ENCODE data around the gene ZNF469. TPM values are rescaled to one million over a fixed set of nuclear protein-coding genes. Genes with fewer than 3 reads are reported as not detected.

ZNF469 gene
- total RNA-seq, 1 experiment from 2014 or later: 0.28 TPM

DNA sequence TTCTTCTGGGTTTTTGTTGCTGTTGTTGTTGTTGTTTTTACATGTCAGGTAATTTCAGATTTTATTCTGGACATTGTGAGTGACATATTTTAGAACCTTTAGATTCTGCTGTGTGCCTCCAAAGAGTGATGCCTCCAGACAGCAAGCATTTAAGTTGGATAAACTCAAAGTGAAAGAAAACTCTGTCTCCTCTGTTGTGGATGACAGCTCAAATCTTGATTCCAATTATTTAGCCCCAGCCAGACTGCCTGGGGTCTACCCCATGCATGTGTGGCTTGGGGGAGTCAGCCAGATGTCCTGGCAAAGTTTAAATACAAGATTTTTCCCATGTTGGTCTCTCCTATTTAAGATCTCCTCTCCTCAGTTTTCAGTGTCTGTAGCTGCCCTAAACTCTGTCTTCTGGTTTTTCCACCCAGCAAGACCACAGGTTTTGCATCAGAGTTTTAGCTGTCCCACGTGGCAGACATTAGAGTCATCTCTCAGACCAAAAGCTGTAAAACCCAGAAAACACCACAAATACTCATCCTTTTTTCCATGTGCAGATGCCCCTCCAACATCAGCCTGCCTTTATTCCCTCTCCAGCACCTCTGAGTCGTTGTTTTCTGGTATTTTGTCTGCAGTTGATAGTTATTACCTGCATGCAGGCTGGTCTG lies 19.4 kb upstream of the ZNF469 start:
- no peak for DNase-seq
- Histone ChIP-seq H3K27me3 (ENCODE audit: control insufficient read depth, insufficient read depth, low read length) (no peaks in the 10 kb centered on the region), H3K4me3 (ENCODE audit: insufficient read depth, low read depth, low read length) (no peak overlapping the region), H3K36me3 (replicated peaks; ENCODE audit: control insufficient read depth, insufficient read depth, low read length) (no peaks in the 10 kb centered on the region)

DNA sequence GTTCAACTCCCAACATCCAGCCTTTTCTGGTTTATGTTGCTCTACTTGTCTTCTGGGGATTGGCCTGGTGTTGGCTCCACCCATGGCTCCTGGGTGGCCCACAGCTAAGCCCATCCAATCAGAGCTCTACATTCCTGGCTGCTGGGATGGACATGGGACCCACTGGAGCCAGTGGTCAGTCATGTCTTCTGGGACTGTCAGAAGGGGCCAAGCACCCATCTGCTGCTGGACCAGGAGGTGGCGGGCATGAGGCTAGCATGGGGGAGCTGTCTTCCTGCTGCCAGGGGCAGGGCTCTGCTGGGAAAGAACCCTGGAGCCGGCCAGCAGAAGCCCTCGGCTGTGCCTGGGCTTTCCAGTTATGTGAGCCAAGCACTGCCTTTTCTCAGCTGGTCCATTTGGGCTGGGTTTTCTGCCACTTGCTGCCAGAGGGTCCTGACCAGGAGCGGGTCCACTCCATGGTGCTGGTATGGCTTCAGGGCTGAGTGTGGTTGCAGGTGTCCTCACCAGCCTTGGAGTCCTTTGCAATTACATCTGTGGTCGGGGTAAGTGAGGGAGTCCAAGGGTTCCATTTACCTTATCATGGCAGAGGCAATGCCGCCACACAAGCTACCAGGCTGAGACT lies 17.4 kb upstream of the ZNF469 start:
- Histone ChIP-seq H3K4me3 (ENCODE audit: insufficient read depth, low read depth, low read length) (no peak overlapping the region), H3K27me3 (ENCODE audit: control insufficient read depth, insufficient read depth, low read length) (no peaks in the 10 kb centered on the region), H3K36me3 (replicated peaks; ENCODE audit: control insufficient read depth, insufficient read depth, low read length) (no peaks in the 10 kb centered on the region)
- peak; percentile 63 for DNase-seq

GRCh38 chr16:88366032-88366703 lies 16.6 kb upstream of the ZNF469 start:
- Histone ChIP-seq H3K36me3 (replicated peaks; ENCODE audit: control insufficient read depth, insufficient read depth, low read length) (no peaks in the 10 kb centered on the region), H3K4me3 (ENCODE audit: insufficient read depth, low read depth, low read length) (no peak overlapping the region), H3K27me3 (ENCODE audit: control insufficient read depth, insufficient read depth, low read length) (no peaks in the 10 kb centered on the region)
- no peak for DNase-seq

GRCh38 chr16:88366704-88367047 lies 16.1 kb upstream of the ZNF469 start:
- no peaks in the 10 kb centered on the region for H3K27me3 ChIP-seq (ENCODE audit: control insufficient read depth, insufficient read depth, low read length)
- DNase-seq: no peak
- H3K36me3 ChIP-seq (replicated peaks; ENCODE audit: control insufficient read depth, insufficient read depth, low read length): no peaks in the 10 kb centered on the region
- H3K4me3 ChIP-seq (ENCODE audit: insufficient read depth, low read depth, low read length): no peak overlapping the region

DNA sequence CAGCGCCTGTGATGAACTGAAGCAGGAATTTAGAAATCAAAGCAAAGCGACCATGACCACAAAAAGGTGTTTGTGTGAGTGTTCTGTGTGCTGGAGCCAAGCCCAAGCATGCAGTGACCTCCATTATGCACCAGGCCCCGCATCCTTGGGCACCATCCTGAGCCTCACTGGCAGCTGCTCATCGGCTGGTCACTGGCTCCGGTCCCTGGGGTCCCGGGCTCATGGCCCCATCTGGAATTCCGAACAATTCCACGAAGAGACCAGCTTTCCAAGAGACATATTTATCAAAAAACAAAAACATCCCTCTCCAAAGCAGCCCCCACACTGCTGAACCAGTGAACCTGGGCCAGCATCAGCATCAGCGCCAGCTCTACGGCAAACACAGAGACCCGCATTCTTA lies 15.2 kb upstream of the ZNF469 start:
- no peaks in the 10 kb centered on the region for H3K36me3 ChIP-seq (replicated peaks; ENCODE audit: control insufficient read depth, insufficient read depth, low read length)
- H3K27me3 ChIP-seq (ENCODE audit: control insufficient read depth, insufficient read depth, low read length): no peaks in the 10 kb centered on the region
- no peak for DNase-seq
- H3K4me3 ChIP-seq (ENCODE audit: insufficient read depth, low read depth, low read length): no peak overlapping the region

DNA sequence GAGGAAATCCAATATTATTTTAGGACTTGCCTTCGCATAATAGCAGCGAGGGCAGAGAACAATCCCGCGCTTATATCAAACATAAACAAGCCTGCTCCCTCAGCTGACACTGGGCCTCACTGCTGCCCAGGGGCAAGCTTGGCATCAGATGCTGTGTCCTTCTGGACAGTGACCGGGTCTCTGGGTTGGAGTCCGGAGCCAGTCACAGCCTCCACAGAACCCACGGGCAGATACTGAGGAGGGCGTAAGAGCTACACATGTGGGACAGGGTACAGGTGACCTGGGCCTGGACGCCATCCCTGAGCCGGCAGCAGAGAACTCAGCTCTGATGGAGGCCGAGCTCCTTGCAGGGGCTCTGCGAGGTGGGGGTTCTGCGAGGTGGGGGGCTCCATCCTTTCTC lies 14.7 kb upstream of the ZNF469 start:
- Histone ChIP-seq H3K36me3 (replicated peaks; ENCODE audit: control insufficient read depth, insufficient read depth, low read length) (no peaks in the 10 kb centered on the region), H3K4me3 (ENCODE audit: insufficient read depth, low read depth, low read length) (no peak overlapping the region), H3K27me3 (ENCODE audit: control insufficient read depth, insufficient read depth, low read length) (no peaks in the 10 kb centered on the region)
- DNase-seq: no peak

DNA sequence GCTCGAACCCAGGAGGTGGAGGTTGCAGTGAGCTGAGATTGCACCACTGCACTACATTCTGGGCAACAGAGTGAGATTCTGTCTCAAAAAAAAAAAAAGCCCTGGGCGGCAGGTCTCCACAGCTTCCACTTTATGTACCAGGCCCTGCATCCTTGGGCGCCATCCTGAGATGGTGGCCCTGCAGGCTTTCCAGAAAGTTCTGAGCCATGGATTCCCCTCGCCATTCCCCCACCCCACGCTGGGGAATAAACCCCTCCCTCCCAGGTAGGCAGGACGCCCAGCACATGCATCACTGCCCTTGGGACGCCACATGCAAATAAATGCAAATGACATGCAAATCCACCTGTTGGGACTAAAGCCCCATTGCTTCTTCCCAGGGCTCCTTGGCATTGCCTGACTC lies 13.8 kb upstream of the ZNF469 start:
- Histone ChIP-seq H3K27me3 (ENCODE audit: control insufficient read depth, insufficient read depth, low read length) (no peaks in the 10 kb centered on the region), H3K36me3 (replicated peaks; ENCODE audit: control insufficient read depth, insufficient read depth, low read length) (no peaks in the 10 kb centered on the region), H3K4me3 (ENCODE audit: insufficient read depth, low read depth, low read length) (no peak overlapping the region)
- peak; percentile 39 for DNase-seq

DNA sequence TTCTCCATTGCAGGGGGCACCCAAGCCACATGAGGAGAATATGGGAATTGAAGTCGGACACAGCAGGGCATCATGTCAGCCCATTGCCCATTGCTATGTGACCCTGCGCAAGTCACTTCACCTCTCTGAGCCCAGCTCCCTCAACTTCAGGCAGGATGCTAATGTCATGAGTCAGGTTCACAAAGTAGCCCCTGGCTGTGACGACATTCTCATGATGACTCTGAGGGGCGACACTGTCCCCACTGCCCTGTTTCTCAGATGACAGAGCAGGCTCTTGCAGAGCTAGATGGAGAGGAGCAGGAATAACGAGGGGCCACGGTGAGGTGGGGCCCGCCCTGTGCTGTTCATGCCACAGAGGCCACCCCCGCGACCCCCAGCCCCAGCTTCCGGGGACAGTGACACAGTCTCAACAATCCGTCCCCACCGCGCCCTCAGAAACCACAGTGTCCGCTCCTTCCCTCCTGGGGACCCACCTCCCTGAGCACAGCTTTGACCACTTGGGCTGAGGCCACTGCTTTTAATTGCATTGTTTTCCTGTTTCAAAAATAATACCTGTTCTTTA lies 13.2 kb upstream of the ZNF469 start:
- Histone ChIP-seq H3K27me3 (ENCODE audit: control insufficient read depth, insufficient read depth, low read length) (no peaks in the 10 kb centered on the region), H3K36me3 (replicated peaks; ENCODE audit: control insufficient read depth, insufficient read depth, low read length) (no peaks in the 10 kb centered on the region), H3K4me3 (ENCODE audit: insufficient read depth, low read depth, low read length) (no peak overlapping the region)
- DNase-seq: no peak

DNA sequence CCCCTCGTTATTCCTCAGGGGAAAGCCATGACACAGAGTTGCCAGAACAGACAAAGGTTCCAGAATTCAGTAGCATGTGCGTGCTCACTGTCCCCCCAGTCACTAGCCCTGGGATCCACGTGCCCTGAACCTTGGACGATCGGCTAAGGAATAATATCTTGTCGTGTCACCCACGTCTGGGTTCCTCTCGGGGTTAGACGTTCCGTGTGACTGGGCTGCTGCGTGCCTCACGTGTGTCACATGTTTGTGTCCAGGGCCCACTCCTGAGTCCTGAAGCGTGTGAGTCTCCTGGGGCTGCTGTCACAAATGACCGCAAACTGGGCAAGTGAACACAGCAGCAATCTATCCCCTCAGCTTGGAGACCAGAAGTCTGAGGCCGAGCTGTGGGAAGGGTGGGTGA lies 12.4 kb upstream of the ZNF469 start:
- no peak for DNase-seq
- H3K36me3 ChIP-seq (replicated peaks; ENCODE audit: control insufficient read depth, insufficient read depth, low read length): no peaks in the 10 kb centered on the region
- no peaks in the 10 kb centered on the region for H3K27me3 ChIP-seq (ENCODE audit: control insufficient read depth, insufficient read depth, low read length)
- H3K4me3 ChIP-seq (ENCODE audit: insufficient read depth, low read depth, low read length): no peak overlapping the region

DNA sequence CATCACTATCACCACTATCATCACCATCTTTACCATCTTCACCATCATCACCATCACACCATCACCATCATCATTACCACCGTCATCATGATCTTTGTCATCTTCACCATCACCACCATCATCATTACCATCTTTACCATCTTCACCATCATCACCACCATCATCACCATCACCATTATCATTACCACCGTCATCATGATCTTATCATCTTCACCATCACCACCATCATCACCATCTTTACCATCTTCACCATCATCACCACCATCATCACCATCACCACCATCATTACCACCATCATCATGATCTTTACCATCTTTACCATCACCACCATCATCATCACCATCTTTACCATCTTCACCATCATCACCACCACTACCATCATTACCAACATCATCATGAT lies 10.2 kb upstream of the ZNF469 start:
- H3K36me3 ChIP-seq (replicated peaks; ENCODE audit: control insufficient read depth, insufficient read depth, low read length): no peaks in the 10 kb centered on the region
- no peak overlapping the region for H3K4me3 ChIP-seq (ENCODE audit: insufficient read depth, low read depth, low read length)
- no peak for DNase-seq
- no peaks in the 10 kb centered on the region for H3K27me3 ChIP-seq (ENCODE audit: control insufficient read depth, insufficient read depth, low read length)

DNA sequence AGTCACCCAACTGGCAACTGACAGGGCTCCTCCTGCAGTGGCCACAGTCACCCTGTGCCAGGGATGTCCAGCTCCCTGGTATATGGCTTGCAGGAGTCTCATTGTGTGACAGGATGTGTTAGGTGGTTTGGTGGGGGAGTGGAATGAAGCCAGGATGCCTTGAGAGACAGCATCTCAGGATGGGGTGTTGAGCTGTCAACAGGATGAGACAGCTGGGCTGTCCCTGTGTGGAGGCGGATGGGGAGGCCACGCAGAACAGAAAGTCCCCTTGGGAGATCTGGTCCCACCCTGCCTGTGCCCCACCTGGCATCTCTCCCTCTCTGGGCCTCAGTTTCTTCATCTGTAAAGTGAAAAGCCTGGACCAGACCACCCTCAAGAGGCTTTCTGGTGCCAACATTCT lies 9.5 kb upstream of the ZNF469 start:
- H3K27me3 ChIP-seq (ENCODE audit: control insufficient read depth, insufficient read depth, low read length): no peaks in the 10 kb centered on the region
- DNase-seq: no peak
- H3K4me3 ChIP-seq (ENCODE audit: insufficient read depth, low read depth, low read length): no peak overlapping the region
- no peaks in the 10 kb centered on the region for H3K36me3 ChIP-seq (replicated peaks; ENCODE audit: control insufficient read depth, insufficient read depth, low read length)

DNA sequence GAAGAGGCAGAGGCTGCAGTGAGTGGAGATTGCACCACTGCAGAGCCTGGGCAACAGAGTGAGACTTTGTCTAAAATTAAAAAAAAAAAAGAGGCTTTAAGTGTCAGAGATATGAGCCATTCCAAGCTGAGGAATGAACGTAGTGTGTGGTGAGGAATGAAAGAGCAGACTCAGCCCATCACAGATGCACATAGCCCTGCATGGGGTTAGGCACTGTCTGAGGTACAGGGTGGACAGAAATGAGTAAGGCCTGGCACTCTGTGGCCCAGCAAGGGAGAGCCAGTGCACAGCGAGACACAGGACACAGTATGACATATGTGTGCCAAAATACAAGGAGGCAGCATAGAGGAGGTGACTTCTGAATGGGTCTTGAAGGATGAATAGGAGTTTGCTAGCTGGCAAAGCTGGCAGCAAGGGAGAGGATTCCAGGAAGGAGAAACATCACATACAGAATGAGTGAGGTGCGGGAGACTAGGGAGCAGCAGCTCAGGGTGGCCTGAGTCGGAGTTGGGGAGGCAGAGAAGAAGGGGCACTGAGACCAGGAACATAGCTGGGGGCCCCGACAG lies 8.7 kb upstream of the ZNF469 start:
- Histone ChIP-seq H3K36me3 (replicated peaks; ENCODE audit: control insufficient read depth, insufficient read depth, low read length) (no peaks in the 10 kb centered on the region), H3K4me3 (ENCODE audit: insufficient read depth, low read depth, low read length) (no peak overlapping the region), H3K27me3 (ENCODE audit: control insufficient read depth, insufficient read depth, low read length) (no peaks in the 10 kb centered on the region)
- DNase-seq: no peak

GRCh38 chr16:88374736-88375135 lies 8.0 kb upstream of the ZNF469 start:
- H3K4me3 ChIP-seq (ENCODE audit: insufficient read depth, low read depth, low read length): no peak overlapping the region

DNA sequence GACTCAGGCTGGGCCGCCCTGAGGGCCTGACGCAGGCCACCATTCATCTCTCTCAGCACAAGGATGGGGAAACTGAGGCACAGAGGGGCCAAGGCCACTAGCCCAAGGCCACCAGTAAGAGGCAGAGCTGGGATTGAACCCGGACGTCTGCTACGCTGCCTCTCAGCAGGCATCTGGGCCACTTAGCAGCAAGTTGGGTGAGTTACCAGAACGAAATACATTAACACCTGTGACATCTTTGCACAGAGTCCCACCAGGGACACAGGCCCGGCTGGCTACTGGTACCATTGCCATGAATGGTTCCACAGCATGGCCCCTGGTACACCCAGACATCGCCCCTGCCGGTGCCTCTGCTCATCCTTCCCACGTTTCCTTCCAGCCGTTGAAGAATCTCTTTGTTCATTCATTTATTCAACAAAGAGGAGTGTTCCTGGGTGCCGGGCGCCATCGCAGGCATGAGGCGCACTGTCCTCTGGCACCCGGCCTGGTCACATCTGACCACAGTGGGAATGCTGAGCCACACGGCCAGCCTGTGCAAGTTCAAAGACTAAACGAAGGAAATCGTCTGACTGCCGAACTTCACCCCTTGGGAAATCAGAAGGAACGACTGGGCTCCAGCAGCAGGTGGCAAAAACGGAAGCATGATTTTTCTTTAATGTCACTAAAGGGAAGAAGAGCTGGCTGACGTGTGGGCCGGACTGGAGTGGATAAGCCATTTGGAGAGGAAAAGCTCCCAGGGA lies 7.4 kb upstream of the ZNF469 start:
- Histone ChIP-seq H3K4me3 (ENCODE audit: insufficient read depth, low read depth, low read length) (no peak overlapping the region), H3K36me3 (replicated peaks; ENCODE audit: control insufficient read depth, insufficient read depth, low read length) (no peaks in the 10 kb centered on the region), H3K27me3 (ENCODE audit: control insufficient read depth, insufficient read depth, low read length) (no peaks in the 10 kb centered on the region)
- no peak for DNase-seq

More at GRCh38 chr16:88374736-88375135, 8.0 kb upstream of the ZNF469 start:
- no peak for DNase-seq
- H3K36me3 ChIP-seq (replicated peaks; ENCODE audit: control insufficient read depth, insufficient read depth, low read length): no peaks in the 10 kb centered on the region
- H3K27me3 ChIP-seq (ENCODE audit: control insufficient read depth, insufficient read depth, low read length): no peaks in the 10 kb centered on the region

Measured in H7 (cell line).